HL-60/S4 treated with phorbol 12-myristate 13-acetate at 8.2 ng/mL for 4 days and 3 days (cell line): ENCODE results near the gene ASB10.

Experiments used
- in situ Hi-C: fragments of 300-500 bp; cut with MboI; formaldehyde crosslinking; loops from 2 replicates; pipeline ENCODE4 v1.15.0; 2022; ENCODE audit warnings: low sequenced_read_pairs

The ASB10 gene

GRCh38 chr7:151135866-151136843 is 50.9 kb downstream of the ASB10 start:
- in situ Hi-C loops: no loop called here

DNA sequence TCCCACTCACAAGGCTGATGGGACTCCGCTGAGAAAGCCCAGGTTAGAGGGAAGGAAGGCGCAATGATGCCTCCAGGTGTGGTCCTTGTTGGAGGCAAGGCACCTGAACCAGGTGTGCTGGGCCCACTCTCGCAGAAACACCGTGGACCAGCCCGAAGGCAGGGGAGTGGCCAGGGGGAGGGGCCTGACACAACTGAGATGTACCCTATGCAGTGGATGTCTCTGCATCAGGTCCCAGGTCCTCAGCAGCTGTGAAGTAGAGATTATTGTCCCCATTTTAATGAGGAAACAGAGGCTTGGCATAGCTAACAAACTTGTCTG is 51.6 kb downstream of the ASB10 start:
- in situ Hi-C loops: no loop called here

DNA sequence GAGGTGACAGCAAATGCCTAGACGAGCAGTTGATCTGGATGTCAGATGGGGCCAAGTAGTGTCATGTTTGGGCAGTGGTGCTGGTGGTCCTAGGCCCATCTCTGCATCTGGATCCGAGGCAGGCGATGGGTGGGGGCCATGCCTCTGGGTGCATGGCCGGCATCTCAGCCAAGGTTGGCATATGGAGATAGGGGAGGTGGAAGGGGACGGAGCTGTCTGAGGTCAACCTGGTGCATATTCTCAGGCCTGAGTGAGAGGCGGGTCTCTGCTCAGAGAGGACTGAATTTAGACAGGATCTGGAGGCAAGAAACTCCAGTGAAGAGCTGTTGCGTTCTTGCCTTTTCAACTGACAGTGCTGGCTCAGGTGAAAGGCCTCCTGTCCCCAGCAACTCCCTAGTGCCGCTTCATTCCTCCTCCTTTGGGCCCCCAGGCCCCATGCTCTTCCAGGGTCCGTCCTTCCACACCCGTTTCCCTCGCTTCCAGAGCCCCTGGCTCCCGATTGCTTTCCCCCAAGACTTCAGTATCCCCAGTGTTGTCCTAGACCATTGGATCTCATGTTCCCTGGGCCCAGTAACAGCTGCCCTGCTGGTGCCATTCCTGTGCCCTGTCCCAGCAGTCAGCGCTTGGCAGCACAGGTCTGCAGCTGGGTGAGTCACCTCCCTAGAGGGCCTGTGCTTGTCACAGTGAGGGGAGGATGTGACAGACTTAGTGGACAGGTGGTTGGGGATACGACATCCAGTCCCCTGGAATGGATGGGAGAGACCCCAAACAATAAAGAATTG is 52.1 kb downstream of the ASB10 start:
- in situ Hi-C loops: no loop called here

- in situ Hi-C loops: no loop called here
Measured at GRCh38 chr7:151133986-151134742, 52.9 kb downstream of the ASB10 start.

DNA sequence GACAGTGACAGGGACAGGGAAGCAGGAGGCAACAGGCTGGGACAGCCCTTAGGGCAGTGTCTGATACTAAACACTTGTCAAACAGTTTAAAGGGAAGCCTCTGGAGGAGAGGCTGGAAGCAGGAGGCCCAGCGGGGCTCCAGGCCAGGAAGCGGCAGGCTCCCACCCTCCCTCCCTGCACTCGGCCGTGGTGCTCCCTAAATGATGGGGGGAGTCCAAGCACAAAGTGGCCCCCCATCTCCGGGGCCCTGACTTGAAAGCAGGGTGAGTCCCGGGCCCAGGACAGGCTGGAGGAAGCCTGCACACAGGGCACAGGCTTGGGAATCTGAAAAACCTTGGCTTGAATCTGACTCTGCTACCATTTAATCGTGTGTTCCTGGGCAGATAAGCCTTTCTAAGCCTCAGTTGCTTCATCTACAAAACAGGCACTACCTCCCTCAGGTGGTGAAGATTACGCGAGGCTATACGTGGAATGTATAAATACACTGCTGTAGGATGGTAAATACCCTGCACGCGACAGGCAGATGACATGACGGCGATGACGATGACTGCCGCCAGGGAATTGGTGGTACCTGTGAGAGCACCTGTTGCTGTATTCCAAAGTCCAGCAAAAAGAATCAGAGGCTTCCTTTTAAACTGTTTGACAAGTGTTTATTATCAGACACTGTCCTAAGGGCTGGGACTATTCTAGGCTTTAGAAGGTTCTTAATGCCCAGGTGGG is 53.6 kb downstream of the ASB10 start:
- in situ Hi-C loops: no loop called here

GRCh38 chr7:151132461-151133205 is 54.4 kb downstream of the ASB10 start:
- in situ Hi-C loops: no loop called here

DNA sequence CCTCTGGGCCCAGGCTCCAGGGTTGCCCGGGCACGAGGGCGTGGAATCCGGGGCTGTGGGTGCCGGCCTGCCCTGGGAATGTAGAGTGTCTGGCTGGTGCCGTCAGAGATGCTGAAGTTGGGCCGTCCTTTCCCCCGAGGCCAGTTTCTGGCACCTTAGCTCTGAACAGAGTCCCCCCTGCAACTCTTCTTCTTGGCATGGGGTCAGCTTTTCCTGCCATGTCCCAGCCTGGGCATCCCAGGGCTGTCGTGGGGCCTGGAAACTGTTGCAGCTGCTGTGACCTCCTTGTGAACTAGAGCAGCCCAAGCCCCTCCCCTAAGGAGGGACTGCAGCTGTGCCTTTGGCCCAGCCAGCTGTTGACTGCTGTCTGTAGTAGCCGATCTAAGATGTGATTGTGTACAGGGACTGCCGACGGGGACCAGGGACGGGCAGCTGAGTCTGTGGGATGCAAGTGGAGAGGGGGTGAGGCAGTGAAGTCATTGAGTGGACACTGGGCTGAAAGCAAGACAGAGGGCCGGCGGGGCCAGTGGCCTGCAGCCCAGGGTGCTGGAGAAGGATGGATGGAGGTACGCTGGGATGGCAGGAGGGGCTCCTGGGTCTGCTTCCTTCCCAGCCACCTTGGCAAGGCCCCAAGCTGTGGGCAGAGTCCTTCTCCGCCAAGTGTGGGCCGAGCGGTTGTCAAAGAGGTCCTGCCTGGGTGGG is 55.3 kb downstream of the ASB10 start:
- in situ Hi-C loops: no loop called here

GRCh38 chr7:151131224-151131591 is 55.8 kb downstream of the ASB10 start:
- in situ Hi-C loops: no loop called here

- in situ Hi-C loops: no loop called here
Measured at GRCh38 chr7:151130741-151131157, 56.3 kb downstream of the ASB10 start.

GRCh38 chr7:151129960-151130591 is 57.0 kb downstream of the ASB10 start:
- in situ Hi-C loops: no loop called here

DNA sequence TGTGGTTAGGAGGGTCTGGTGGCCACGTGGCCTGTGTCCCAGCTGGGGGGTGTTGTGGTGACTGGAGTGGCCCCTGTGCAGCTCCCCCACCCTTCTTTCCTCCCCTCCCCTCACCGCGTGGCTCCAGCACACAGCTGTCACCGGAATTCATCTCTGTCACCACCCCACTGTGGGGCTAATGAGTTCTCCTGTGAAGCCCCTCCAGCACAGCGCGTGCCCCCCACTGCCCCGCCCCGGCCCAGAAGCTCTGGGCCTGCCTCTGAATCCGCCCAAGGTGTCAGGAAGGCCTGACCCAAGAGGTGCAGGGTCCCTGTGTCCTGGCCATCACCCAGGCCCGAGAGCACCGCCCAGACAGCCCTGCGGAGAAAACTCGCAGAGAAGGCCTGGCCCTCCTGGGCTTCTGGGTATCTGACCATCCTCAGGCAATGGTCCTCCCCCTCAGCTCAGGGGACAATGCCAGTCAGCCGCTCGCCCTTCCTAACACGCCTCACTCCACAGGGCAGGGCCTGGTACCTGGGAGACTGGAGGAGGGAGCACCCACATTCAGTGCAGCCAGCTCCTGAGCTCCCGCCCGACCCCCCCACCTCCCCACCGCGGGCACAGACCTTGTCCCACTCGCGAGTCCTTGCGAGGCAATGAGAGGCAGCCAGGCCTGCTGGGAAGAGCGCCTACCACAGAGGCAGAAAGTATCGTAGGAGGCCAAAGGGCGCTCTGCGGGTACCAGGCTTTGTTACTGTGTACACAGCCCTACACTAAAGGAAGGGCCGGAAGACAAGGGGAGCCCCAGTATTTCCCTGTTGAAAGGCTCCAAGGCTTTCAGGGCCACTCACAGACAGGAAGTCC is 57.7 kb downstream of the ASB10 start:
- in situ Hi-C loops: no loop called here

DNA sequence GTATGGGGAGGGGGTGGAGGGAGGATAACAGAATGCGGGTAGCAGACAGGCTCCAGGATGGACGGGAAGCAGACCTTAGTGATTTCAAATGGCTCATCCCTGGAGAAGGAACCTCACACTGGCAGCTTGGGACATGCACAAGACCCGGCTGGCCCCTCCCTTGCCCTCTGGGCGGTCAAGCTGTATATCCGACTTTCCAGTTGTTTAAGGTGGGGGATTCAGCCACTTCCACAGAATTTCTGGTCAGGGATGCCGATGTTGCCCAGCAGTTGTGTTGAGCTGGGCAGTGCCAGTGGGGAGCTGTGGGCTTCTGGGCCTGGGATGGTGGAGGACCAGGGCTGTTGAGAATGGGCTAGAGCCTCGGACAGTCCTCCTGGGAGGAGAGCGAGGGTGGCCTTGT is 58.3 kb downstream of the ASB10 start:
- in situ Hi-C loops: no loop called here

DNA sequence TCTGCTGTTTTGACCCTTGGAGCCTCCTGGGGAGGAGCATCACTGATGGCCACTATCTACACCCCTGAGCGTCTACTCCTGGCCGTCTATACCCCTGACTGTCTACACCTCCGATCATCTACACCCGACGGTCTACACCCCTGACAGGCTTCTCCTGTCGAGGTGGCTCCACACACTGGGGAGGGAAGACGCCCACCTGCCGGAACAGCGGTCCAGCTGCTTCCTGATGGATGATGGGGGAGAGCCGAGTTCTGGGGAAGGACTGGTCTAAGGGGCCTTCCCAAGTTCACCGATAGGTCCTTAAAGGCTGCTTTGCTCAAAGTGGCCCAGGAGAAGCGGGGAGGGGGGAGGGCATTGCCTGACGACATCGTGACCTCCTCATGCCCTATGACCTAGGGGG is 58.9 kb downstream of the ASB10 start:
- in situ Hi-C loops: no loop called here

DNA sequence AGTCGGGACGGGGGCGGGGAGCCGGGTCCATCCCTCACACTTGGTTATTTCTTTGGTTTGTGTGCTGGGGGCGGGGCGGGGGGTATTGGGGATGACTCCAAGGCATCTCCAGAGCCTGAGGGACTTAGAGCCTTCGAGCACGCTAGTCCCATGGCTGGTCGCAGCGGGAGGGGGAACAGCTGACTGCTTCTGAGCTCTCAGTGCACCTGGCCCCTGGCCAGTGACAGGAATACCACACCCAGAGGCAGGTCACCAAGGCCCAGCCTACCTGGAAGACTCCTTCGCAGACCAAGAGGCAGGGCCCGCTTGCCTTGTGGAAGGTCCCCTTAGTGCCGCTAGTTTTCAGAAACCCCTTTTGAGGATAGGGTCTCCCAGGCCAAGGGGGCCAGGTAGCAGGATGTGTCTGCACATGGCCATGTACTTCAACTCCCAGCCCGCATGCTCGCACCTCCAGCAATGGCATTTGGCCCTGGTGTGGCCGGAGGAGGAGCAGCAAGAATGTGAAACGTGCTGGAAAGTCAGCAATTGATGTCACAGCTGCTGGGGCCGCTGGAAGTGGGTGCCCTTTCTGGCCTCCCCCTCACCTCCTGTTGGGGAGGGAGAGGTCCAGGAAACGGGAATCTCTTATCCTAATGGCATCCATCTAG is 60.4 kb downstream of the ASB10 start:
- in situ Hi-C loops: no loop called here

- in situ Hi-C loops: no loop called here
Measured at GRCh38 chr7:151125846-151126481, 61.1 kb downstream of the ASB10 start.
